NCI-H82 (cell line): ENCODE measurements around the gene MBD6.

Experiments used
- DNase-seq: peaks from one replicate; lab custom pipeline; 2025; lab: John Stamatoyannopoulos, UW

MBD6 gene, protein sequence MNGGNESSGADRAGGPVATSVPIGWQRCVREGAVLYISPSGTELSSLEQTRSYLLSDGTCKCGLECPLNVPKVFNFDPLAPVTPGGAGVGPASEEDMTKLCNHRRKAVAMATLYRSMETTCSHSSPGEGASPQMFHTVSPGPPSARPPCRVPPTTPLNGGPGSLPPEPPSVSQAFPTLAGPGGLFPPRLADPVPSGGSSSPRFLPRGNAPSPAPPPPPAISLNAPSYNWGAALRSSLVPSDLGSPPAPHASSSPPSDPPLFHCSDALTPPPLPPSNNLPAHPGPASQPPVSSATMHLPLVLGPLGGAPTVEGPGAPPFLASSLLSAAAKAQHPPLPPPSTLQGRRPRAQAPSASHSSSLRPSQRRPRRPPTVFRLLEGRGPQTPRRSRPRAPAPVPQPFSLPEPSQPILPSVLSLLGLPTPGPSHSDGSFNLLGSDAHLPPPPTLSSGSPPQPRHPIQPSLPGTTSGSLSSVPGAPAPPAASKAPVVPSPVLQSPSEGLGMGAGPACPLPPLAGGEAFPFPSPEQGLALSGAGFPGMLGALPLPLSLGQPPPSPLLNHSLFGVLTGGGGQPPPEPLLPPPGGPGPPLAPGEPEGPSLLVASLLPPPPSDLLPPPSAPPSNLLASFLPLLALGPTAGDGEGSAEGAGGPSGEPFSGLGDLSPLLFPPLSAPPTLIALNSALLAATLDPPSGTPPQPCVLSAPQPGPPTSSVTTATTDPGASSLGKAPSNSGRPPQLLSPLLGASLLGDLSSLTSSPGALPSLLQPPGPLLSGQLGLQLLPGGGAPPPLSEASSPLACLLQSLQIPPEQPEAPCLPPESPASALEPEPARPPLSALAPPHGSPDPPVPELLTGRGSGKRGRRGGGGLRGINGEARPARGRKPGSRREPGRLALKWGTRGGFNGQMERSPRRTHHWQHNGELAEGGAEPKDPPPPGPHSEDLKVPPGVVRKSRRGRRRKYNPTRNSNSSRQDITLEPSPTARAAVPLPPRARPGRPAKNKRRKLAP

GRCh38 chr12:57522011-57522886 is at the start of gene MBD6:
Gene MBD6, plus strand, starts transcription at chr12:57522824. Its CDS starts 1,480 bp downstream, at chr12:57524304.
- peak; percentile 98 for DNase-seq

GRCh38 chr12:57473392-57473791 is 49.2 kb upstream of the MBD6 start:
- DNase-seq: no peak

- no peak for DNase-seq
These were observed 48.7 kb upstream of the MBD6 start for GRCh38 chr12:57473886-57474285.

DNA sequence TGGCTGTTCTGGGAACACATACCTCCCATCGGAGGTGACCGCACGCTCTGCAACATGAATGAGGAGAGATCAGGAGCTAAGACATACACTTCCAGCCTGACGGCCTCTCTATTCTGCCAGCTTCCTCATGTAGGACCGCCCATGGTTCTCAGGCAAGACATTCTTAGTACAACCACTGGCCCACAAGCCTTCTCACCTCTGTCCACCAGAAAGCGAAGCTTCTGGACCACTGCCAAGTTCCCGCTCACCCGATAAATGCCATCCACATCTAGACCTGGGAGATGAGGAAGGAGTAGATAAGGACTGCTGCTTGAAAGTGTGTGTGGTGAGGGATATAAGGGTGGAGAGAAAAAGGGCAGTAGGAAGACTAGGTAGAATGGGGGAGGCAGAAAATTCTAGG is 48.2 kb upstream of the MBD6 start:
- no peak for DNase-seq

- DNase-seq: no peak
These were observed 47.8 kb upstream of the MBD6 start for GRCh38 chr12:57474862-57475261.

DNA sequence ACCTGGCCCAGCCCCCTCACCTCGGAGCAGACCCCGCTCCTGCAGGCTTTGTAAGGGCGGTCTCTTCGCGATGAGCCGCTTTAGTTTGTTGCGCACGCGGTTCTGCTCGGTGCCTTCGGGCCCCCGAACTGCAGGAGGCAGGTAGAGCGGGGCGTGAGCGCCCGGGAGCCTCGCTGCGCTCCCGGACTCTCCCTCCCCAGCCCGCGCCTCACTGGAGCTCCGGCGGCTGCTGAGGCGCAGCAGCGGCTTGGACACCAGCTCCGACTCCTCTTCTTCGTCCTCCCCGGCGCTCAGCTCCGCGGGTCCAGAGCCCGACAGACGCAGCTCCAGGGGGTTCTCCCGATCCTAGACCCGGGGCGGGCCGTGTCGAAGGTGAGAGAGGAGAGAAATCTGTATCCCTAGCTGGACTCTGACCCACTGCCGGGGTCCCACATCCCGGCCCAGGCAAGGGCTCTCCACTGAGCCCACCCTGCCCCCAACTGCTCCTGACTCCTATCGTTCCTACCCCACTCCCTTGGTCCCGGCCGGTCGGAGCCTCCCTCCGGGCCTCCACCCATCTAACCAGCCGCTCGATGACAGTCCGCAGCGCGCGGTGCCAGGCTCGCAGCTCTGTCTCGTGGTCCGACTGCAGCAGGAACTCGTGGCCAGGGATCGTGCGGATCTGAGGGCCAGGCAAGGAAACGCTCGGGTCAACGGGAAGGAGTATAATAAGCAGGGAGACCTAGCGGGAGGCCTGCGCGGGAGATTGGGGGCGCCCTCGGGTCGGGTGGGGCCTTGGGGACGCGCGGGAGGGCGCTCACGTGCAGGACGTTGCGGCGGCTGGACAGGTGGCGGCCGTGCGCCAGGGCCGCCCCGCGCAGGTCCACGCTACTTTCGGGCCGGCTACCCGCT is 47.1 kb upstream of the MBD6 start:
- no peak for DNase-seq

DNA sequence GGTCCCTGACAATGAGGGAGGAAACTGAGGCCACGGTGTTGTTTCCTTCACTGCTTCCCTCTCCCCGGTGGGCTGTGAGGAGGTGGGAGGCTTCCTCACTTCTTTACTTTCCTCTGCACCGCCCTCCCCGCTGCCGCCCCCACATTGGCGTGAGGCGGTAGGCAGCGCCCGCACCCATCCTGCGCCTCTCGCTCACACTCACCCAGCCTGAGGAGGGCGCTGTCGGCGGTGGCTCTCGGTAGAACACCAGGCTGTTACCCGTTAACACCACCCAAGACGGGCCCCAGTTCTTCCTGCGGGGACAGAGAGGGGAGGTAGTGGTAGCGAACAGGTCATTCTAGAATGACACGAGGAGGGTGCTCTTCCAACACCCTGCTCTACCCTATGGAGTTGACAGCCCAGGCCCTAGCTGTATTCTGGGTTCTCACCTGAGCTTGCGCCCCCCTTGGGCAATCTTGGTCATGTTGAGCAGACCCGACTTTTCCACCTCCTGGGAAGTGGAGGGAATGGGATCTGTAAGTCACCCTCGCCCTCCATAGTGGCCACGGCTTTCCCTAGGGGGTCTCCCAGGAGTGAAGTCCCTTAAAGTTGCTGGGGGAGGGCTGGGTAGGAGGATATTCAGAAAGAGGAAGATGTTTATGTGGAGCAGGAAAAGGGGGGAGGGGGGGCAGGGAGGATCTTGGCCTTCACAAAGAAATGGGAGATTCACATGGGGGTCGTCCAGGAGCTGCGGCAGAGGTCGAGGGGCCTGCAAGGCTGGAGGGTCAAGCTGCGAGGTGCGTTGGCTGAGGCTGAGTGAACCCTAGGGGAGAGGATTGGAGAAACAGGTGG is 46.2 kb upstream of the MBD6 start:
- no peak for DNase-seq

DNA sequence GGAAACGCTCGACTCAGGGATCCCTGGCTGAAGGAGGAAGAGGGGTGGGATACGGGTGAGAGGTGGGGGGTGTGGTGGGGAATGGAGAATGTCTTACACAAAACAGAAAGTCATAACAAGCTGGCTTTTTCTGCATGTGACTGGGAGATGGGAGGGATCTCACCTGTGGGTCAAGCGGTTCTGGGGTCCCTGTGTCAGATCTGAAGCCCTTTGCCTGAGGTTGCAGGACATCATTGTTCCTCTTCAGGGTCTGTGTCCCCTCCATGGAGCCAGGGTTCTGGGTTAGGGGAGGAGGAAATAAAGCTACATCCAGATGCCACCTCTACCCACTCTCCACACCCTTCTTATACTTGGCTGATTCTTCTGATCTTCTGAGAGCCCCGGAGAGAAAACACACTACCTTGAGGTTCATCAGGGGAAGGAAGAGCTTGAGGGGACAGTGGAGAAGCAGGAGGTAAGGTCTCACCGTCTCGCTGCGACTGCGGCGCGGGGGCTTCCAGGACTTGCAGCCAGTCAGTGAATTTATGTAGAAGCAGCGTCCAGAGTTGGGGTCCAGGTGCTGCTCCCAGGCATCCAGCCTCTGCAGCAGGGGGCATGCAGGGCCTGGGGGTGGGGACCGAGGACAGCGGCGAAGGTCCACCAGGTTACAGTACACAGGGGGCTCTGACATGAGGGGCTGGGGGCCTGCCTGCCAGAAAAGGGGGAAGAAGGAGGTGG is 45.5 kb upstream of the MBD6 start:
- no peak for DNase-seq

GRCh38 chr12:57477710-57478681 is 44.6 kb upstream of the MBD6 start:
- DNase-seq: no peak

DNA sequence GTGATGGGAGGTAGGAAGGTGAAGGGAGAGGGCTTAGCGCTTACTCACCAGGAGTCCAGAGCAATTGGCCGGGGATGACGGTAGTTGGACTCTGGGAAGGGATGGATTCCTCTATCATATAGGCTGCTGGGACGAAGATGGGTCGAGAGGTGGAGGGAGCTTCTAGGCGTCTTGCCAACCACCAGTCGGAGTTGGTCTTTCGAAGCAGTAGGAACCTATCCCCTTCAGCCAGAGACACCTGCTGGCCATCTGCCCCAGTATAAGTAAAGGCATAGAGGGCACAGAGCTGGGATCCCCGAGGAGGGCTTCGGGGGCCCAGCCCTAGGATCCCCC is 43.6 kb upstream of the MBD6 start:
- no peak for DNase-seq

- no peak for DNase-seq
These were observed 43.1 kb upstream of the MBD6 start, which contains the start of gene ARHGAP9 for GRCh38 chr12:57479376-57480115. Gene ARHGAP9, minus strand, starts transcription at chr12:57479866. Its CDS starts 460 bp downstream, at chr12:57479406.

DNA sequence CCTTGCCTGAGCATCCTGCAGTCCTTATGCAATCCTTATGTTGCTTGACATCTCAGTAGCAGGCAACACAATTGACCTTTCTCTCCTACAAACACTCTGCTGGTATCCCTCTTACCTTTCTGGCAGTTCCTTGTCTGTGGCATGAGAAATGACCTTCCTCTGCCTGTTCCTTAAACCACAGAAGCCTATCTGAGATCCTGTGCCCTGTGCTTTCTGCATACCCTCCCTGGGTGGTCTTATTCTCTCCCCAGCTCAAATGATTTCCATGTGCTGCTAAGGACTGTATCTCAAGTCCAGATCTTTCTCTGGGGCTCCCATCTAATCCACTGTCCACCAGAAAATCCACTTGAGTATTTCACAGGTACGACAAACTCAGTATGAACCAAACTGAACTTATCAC is 41.0 kb upstream of the MBD6 start:
- DNase-seq: no peak

DNA sequence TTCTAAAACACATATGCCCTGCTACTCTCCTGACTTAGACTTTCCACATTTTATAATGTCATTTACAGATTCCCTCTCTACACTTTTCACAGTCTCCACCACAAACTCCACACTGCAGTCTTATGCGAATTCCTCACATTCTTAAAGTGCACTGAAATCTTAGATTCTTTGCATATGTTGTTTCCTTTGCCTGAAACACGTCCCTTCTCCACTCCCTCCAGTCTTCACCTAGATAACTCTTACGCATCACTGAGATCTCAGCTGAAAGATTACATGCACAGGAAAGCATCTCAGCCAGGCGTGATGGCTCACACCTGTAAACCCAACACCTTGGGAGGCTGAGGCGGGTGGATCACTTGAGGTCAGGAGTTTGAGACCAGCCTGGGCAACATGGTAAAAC is 39.2 kb upstream of the MBD6 start:
- DNase-seq: no peak

DNA sequence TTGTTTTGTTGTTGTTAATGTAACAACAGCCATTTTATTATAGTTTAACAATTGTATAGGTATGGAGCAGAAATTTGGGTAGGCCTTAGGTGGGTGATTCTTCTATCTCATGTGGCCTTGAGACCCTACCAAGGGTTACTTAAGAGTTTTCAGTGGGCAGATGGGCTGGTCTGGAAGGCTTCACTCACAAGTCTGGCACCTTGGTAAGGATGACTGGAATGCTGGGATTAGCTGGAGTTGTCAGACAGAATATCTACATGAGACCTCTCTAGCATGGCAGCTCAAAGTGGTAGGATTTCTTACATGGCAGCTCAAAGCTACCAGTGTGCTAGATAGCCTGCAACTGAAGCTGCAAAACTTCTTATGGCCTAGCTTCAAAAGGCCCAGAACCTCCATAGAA is 36.9 kb upstream of the MBD6 start:
- peak; percentile 32 for DNase-seq

DNA sequence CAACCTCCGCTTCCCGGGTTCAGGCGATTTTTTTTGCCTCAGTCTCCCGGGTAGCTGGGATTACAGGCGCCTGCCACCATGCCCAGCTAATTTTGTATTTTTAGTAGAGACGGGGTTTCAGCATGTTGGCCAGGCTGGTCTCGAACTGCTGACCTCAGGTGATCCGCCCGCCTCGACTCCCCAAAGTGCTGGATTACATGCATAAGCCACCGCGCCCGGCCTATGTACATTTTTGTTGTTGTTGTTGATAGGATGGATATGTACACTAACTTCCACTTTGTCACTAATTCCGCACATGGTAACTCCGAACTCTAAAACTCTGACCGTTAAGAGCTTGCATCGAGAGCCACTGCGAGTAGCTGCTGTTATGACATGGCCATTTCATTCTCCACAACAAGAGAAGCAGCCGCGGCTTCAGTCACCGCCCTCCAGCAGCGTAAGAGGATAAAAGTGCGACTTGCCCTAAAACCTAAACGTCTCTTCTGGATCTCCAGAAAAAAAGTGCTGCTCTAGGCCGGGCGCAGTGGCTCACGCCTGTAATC is 35.5 kb upstream of the MBD6 start:
- peak; percentile 73 for DNase-seq

DNA sequence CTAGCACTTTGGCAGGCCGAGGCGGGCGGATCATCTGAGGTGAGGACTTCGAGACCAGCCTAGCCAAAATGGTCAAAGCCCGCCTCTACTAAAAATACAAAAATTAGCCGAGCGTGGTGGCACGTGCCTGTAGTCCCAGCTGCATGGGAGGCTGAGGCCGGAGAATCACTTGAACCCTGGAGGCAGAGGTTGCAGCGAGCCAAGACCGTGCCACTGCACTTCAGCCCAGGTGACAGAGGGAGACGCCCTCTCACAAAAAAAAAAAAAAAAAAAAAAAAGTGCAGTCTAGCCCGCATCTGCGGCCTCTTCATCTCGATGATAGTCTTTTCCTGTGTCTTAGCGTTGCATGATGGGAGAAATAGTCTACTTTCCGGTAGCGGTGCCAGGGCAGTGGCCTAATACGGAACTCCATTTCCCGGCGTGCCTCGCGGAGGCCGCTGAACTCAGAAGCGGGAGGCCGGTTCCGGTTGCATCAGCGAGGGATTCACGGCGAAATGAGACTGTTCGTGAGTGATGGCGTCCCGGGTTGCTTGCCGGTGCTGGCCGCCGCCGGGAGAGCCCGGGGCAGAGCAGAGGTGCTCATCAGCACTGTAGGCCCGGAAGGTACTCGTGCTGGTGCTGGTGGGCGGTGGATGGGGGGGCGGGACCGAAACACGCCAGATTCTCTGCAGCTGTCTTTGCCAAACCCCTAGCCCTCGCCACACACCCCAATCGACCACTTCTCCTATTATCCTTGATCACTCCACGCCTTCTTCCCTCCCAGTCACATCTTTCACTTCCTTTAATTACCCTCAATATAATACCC is 34.8 kb upstream of the MBD6 start, which contains the start of gene MARS1:
Gene MARS1, plus strand, starts transcription at position 472 of the 805 bp plus-strand sequence. Its CDS starts 23 bp downstream, at position 495.
- DNase-seq: peak; percentile 99
